Ovary (tissue), 9 donors: Measurements from ENCODE around the gene SCN3B. TPM values are rescaled to one million over a fixed set of nuclear protein-coding genes. Genes with fewer than 3 reads are reported as not detected.

Experiments used
- DNase-seq, 5 donors: peaks; one replicate each; pipeline ENCODE4 v3.0.0-alpha.2; 2019 to 2020
- H3K27ac ChIP-seq, 2 donors: fragments of 200-600 bp; one replicate each; pipeline versions ENCODE4 v1.5.1 to v1.8.0; 2019 to 2022
- H3K27me3 ChIP-seq: fragments of 200-600 bp; one replicate; pipeline ENCODE4 v1.8.0; 2022
- H3K36me3 ChIP-seq: fragments of 200-600 bp; sonication (generic); one replicate; pipeline ENCODE4 v1.5.1; 2019
- H3K4me1 ChIP-seq: one replicate; pipeline ENCODE4 v1.8.1; 2013; ENCODE audit warnings: mild to moderate bottlenecking, moderate library complexity; ENCODE audit not compliant: insufficient read depth
- H3K4me3 ChIP-seq: fragments of 200-600 bp; sonication (generic); one replicate; pipeline ENCODE4 v1.5.1; 2017
- H3K9me3 ChIP-seq, 2 donors: fragments of 200-600 bp in 1 of 2; sonication (generic) in 1 of 2; one replicate each; pipeline versions ENCODE4 v1.5.1 to v1.8.1; 2013 to 2019; ENCODE audit warnings: mild to moderate bottlenecking in 1 of 2, moderate library complexity in 1 of 2
- EP300 ChIP-seq: sonication (generic); formaldehyde crosslinking; IDR thresholded peaks from one replicate; pipeline ENCODE4 v1.6.1; 2017; ENCODE audit warnings: antibody characterized with exemption
- POLR2A ChIP-seq: fragments of 450-650 bp; IDR thresholded peaks from one replicate; pipeline ENCODE4 v1.6.1; 2017; ENCODE audit warnings: antibody characterized with exemption, mild to moderate bottlenecking, moderate library complexity
- WGBS, 3 donors: extraction: QIAGEN DNeasy Blood & Tissue Kit in 1 of 3; methylation state at CpG; one replicate each; pipeline versions ENCODE4 v1.1.5 to v1.1.7; 2013 to 2017; 5-methylcytosine and 5-hydroxymethylcytosine counted together
- intact Hi-C, 4 donors: fragments of 100-400 bp; cut with DNase I; formaldehyde crosslinking; loops; one replicate each; pipeline versions ENCODE4 v1.11.0 to v1.15.1; 2022 to 2023
- polyA plus RNA-seq, 2 donors: library from polyadenylated mRNA; stranded (reverse); fragments of 200-250 nt in 1 of 2; fragments of 350-450 nt in 1 of 2; fragmentation: Illumina TruSeq in 1 of 2; extraction: RNeasy Lipid Tissue Mini Kit (QIAGEN cat#74804) in 1 of 2; gene quantifications; one replicate each; pipeline ENCODE4 v1.2.3, GENCODE V29; 2013 to 2014
- total RNA-seq, 7 donors: library from RNA; depleted of rRNA in 2 of 7; stranded (reverse); fragments of >200 nt in 2 of 7; fragmentation: NEBNext Ultra II Directional in 3 of 7; extraction: Animal tissue kit (Norgen Biotek cat#: 25700) in 3 of 7; gene quantifications; one replicate each; pipeline versions ENCODE4 v1.1.0 to v1.2.4, GENCODE V29; 2016 to 2023
- TF ChIP-seq, protein P1 (sequence below), 3 donors: fragments of 450-650 bp in 2 of 3; fragments of 200-600 bp in 1 of 3; IDR thresholded peaks; one replicate each; pipeline versions ENCODE4 v1.5.1 to v1.8.0; 2016 to 2022; ENCODE audit warnings: antibody characterized with exemption in 3 of 3, mild to moderate bottlenecking in 1 of 3
- donor health status: DM: no; HTN: no; CAD: no; lungs with moderate emphysema.
- donor health status: DM: no; HTN: no; CAD: no.
- donor health status: Bipolar disorder and iron deficiency.
- donor health status: DM: yes; HTN: yes; CAD: no.
- donor health status: DM: no; HTN: no; CAD: no.
- donor health status: DM: yes; HTN: yes; CAD: no.

SCN3B gene
- total and polyA plus RNA-seq, 9 donors = 0.66 to 3.1 (median 1.4) TPM

- intact Hi-C loops = no loop called here
- TF ChIP-seq, protein P1, sequence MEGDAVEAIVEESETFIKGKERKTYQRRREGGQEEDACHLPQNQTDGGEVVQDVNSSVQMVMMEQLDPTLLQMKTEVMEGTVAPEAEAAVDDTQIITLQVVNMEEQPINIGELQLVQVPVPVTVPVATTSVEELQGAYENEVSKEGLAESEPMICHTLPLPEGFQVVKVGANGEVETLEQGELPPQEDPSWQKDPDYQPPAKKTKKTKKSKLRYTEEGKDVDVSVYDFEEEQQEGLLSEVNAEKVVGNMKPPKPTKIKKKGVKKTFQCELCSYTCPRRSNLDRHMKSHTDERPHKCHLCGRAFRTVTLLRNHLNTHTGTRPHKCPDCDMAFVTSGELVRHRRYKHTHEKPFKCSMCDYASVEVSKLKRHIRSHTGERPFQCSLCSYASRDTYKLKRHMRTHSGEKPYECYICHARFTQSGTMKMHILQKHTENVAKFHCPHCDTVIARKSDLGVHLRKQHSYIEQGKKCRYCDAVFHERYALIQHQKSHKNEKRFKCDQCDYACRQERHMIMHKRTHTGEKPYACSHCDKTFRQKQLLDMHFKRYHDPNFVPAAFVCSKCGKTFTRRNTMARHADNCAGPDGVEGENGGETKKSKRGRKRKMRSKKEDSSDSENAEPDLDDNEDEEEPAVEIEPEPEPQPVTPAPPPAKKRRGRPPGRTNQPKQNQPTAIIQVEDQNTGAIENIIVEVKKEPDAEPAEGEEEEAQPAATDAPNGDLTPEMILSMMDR (IDR thresholded peaks at IDR 0.05) = no peak
- TF ChIP-seq EP300 (no peak), POLR2A (no peak)
- H3K4me3 ChIP-seq = no peak overlapping the region
- 89 to 91% (median 90%) methylated on average over 8 of the region's 8 CpGs for WGBS, 3 donors
- DNase-seq = no peak
- H3K36me3 ChIP-seq = no peaks in the 10 kb centered on the region
- no peaks in the 10 kb centered on the region for H3K4me1 ChIP-seq
- no peak overlapping the region for H3K27ac ChIP-seq
- no peaks in the 10 kb centered on the region for H3K27me3 ChIP-seq
- no peaks in the 10 kb centered on the region for H3K9me3 ChIP-seq
Observed at GRCh38 chr11:123594188-123594901, 60.1 kb downstream of the SCN3B start.

DNA sequence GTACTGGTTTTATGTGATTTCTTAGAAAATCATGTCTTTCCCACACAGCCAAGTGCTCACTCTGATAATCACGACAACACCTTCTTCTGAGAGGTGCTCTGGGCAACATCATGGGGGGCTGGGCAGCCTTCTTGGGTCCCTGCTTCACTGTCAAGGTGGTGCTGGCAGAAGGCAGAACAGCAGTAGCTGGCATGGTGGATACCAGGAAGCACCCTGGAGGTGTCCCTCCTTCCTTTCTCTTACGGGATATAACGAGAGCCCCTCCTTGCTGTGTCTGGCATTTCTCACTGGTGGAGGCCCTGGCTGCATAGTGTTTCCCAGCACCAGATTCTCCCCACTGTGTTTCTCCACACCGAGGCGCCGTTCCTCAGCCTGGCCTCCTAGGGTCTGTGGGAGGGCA lies 60.9 kb downstream of the SCN3B start:
- no peaks in the 10 kb centered on the region for H3K36me3 ChIP-seq
- WGBS, 3 donors = 75 to 91% (median 76%) methylated on average over 5 to 6 of the region's 6 CpGs
- no peak overlapping the region for H3K4me3 ChIP-seq
- H3K27ac ChIP-seq = no peak overlapping the region
- H3K9me3 ChIP-seq = no peaks in the 10 kb centered on the region
- TF ChIP-seq POLR2A (no peak), EP300 (no peak)
- TF ChIP-seq, protein P1 (IDR thresholded peaks at IDR 0.05) = no peak
- no peaks in the 10 kb centered on the region for H3K4me1 ChIP-seq
- DNase-seq = no peak
- H3K27me3 ChIP-seq = no peaks in the 10 kb centered on the region
- intact Hi-C loops = no loop called here

DNA sequence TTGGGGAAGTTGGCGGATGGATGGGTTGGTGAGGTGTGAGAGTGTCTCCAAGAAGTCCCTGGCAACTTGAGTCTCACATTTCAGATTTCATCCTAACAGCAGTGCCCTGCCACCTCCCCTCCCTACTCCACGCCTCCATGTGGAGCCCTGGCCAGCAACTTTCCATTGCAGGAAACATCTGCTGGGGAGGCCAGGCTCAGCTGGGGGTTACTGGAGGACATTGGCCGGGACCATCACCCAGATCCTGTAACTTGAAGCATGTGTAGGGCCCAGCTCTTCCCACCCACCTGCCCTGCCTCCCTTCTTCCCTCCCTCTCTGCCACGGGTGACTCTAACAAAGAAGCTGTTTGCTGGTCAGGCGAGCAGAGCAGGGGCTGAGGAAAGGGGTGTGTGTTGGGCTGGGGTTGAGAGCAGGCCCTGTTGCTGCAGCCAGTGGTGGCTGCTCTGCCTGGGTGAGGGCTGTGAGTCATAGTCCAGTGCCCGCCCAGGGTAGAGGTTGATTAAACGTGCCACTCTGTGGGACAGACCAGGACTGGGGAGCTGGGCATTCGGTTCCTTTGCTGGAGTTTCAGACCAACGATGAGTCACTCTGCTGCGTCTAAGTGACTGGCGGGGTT lies 64.0 kb downstream of the SCN3B start:
- DNase-seq = no peak
- H3K4me3 ChIP-seq = no peak overlapping the region
- WGBS, 3 donors = 58 to 64% (median 58%) methylated on average over 11 of the region's 11 CpGs
- intact Hi-C loops = no loop called here
- H3K9me3 ChIP-seq = no peaks in the 10 kb centered on the region
- peaks cover 2% of the 10 kb centered on the region for H3K4me1 ChIP-seq
- no peak overlapping the region for H3K27ac ChIP-seq
- no peak for TF ChIP-seq EP300
- TF ChIP-seq POLR2A = no peak
- TF ChIP-seq, protein P1 (IDR thresholded peaks at IDR 0.05) = no peak
- no peaks in the 10 kb centered on the region for H3K27me3 ChIP-seq
- no peaks in the 10 kb centered on the region for H3K36me3 ChIP-seq

DNA sequence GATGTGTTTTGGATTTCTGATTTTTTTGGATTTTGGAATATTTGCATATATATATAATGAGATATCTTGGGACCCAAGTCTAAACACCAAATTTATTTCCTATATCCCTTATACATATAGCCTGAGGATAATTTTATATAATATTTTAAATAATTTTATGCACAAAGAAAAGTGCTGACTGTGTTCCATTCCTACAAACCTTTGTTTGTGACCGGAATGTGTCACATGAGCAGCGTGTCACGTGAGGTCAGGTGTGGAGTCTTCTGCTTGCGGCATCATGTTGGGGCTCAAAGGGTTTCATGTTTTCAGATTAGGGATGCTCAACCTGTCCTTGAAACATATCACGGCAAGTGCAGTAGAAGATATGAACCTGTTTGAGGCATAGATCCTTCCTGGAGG lies 65.6 kb downstream of the SCN3B start:
- H3K9me3 ChIP-seq = no peaks in the 10 kb centered on the region
- H3K4me3 ChIP-seq = no peak overlapping the region
- H3K27me3 ChIP-seq = no peaks in the 10 kb centered on the region
- H3K27ac ChIP-seq = no peak overlapping the region
- no peaks in the 10 kb centered on the region for H3K36me3 ChIP-seq
- intact Hi-C loops = loop anchor here in 1 of 4 donors (10.0 kb wide), 1 partner anchor 116 kb away; no protein-coding TSS in a partner anchor
- TF ChIP-seq EP300 (no peak), POLR2A (no peak)
- TF ChIP-seq, protein P1 (IDR thresholded peaks at IDR 0.05) = no peak
- 87 to 90% (median 87%) methylated on average over 5 of the region's 5 CpGs for WGBS, 3 donors
- DNase-seq = no peak
- peaks cover 2% of the 10 kb centered on the region for H3K4me1 ChIP-seq
